K562 (cell line): ENCODE data around the gene PTPRF. TPM values are rescaled to one million over a fixed set of nuclear protein-coding genes. Genes with fewer than 3 reads are reported as not detected.

ENCODE experiments used
- ATAC-seq: fragments of 200-7000 bp; cut with Tn5 transposase; 3 replicates; pipeline ENCODE4 v1.9.1; 2020; ENCODE audit warnings: moderate library complexity
- BruUV-seq: library from RNA; stranded (reverse); fragments of 400-500 nt; replicated peaks from 2 replicates; lab custom pipeline; 2021; lab: Mats Ljungman, UMichigan
- CTCF ChIA-PET: fragments of 300-600 bp; formaldehyde crosslinking; extraction: SDS; loops from one replicate; lab custom pipeline; 2021; ENCODE audit warnings: low intra/inter-chr PET ratio; lab: Yijun Ruan, JAX
- POLR2A ChIA-PET: fragments of 300-600, 350-650 bp; sonication (Branson Sonifier 250); formaldehyde crosslinking; extraction: SDS; loops from one replicate; lab custom pipeline; 2021; ENCODE audit warnings: antibody characterized with exemption, inconsistent platforms; lab: Yijun Ruan, JAX
- DNase-seq, 4 experiments: peaks; one replicate each; pipeline versions ENCODE4 v3.0.0 to v3.0.0-alpha.2; 2011 to 2018; ENCODE audit warnings: low spot score in 3 of 4, mixed read lengths in 3 of 4; ENCODE audit errors: extremely low read depth in 1 of 4
- FAIRE-seq: peaks from 2 replicates; lab custom pipeline; 2011; peaks lifted over from hg19 to GRCh38; lab: Jason Lieb, UNC
- H2AFZ ChIP-seq: 2 replicates; pipeline ENCODE4 v1.6.0; 2011; ENCODE audit warnings: low read depth, low read length, control low read depth, inconsistent platforms
- H3K27ac ChIP-seq: fragments of 200-600 bp; 3 replicates; pipeline ENCODE4 v1.8.0; 2011; ENCODE audit warnings: low read depth, mild to moderate bottlenecking, control low read depth, inconsistent platforms, low read length, moderate library complexity, mixed read lengths; ENCODE audit errors: extremely low read depth
- H3K27me3 ChIP-seq, 2 experiments: fragments of 300-600 bp in 1 of 2; 2 replicates in 1 of 2; 3 replicates in 1 of 2; pipeline versions ENCODE4 v1.6.0 to v1.8.0; 2011; ENCODE audit warnings: inconsistent platforms in 2 of 2, low read length in 2 of 2, mild to moderate bottlenecking in 1 of 2, mixed read lengths in 1 of 2, moderate library complexity in 1 of 2; ENCODE audit not compliant: control insufficient read depth in 2 of 2, insufficient read depth in 2 of 2
- H3K36me3 ChIP-seq: fragments of 300-600 bp; 3 replicates; pipeline ENCODE4 v1.8.0; 2011; ENCODE audit warnings: mild to moderate bottlenecking, low read length, inconsistent platforms; ENCODE audit not compliant: control insufficient read depth, insufficient read depth
- H3K4me1 ChIP-seq, 2 experiments: fragments of 200-600 bp in 1 of 2; replicated peaks in 1 of 2; 2 replicates in 1 of 2; 3 replicates in 1 of 2; pipeline versions ENCODE4 v1.5.1 to v1.8.0; 2011; ENCODE audit warnings: inconsistent platforms in 2 of 2, low read length in 2 of 2, mild to moderate bottlenecking in 1 of 2, mixed read lengths in 1 of 2, moderate library complexity in 1 of 2; ENCODE audit not compliant: control insufficient read depth in 2 of 2, insufficient read depth in 2 of 2
- H3K4me2 ChIP-seq: 2 replicates; pipeline ENCODE4 v1.6.1; 2011; ENCODE audit warnings: low read length, control low read depth, inconsistent platforms, mixed read lengths; ENCODE audit not compliant: insufficient read depth
- H3K4me3 ChIP-seq: fragments of 200-600 bp; sonication (generic), shearing (Covaris generic); 2 replicates; pipeline ENCODE4 v1.5.1; 2016; ENCODE audit warnings: control low read depth, inconsistent platforms
- H3K79me2 ChIP-seq: fragments of 200-600 bp; 3 replicates; pipeline ENCODE4 v1.8.0; 2011; ENCODE audit warnings: low read length, inconsistent platforms; ENCODE audit not compliant: control insufficient read depth, insufficient read depth
- H3K9ac ChIP-seq, 2 experiments: 2 replicates each; pipeline versions ENCODE4 v1.6.0 to v1.6.1; 2011; ENCODE audit warnings: low read depth in 2 of 2, low read length in 2 of 2, control low read depth in 1 of 2, inconsistent platforms in 1 of 2, mild to moderate bottlenecking in 1 of 2, mixed read lengths in 1 of 2; ENCODE audit not compliant: insufficient read depth in 1 of 2
- H3K9me1 ChIP-seq: one replicate; pipeline ENCODE4 v1.6.0; 2011; ENCODE audit warnings: inconsistent platforms, mild to moderate bottlenecking, low read length, moderate library complexity; ENCODE audit not compliant: control insufficient read depth, insufficient read depth
- H3K9me3 ChIP-seq: replicated peaks from 2 replicates; pipeline ENCODE4 v1.5.1; 2011; ENCODE audit warnings: low read depth, low read length, inconsistent platforms; ENCODE audit not compliant: control insufficient read depth, insufficient read depth
- H4K20me1 ChIP-seq: replicated peaks from 2 replicates; pipeline ENCODE4 v1.6.1; 2011; ENCODE audit warnings: low read length, inconsistent platforms, mixed read lengths; ENCODE audit not compliant: control insufficient read depth, insufficient read depth
- EZH2 ChIP-seq: IDR thresholded peaks from 2 replicates; pipeline ENCODE4 v1.6.1; 2012; ENCODE audit warnings: low read depth, mild to moderate bottlenecking, inconsistent platforms, low read length, borderline replicate concordance
- FOXA3 ChIP-seq, 2 experiments: fragments of 450-650 bp in 1 of 2; sonication (generic) in 1 of 2; formaldehyde crosslinking; IDR thresholded peaks in 1 of 2; conservative IDR thresholded peaks in 1 of 2; 2 replicates each; pipeline versions ENCODE4 v1.4.0 to v1.8.0; 2020 to 2022; ENCODE audit warnings: mild to moderate bottlenecking in 2 of 2, missing genetic modification reagents in 1 of 2
- NR2C2 ChIP-seq, 2 experiments: fragments of 200-800 bp in 1 of 2; sonication (Bioruptor generic) in 1 of 2; sonication (generic) in 1 of 2; formaldehyde crosslinking in 1 of 2; IDR thresholded peaks; 2 replicates each; pipeline versions ENCODE4 v1.6.1 to v1.8.0; 2016 to 2022; ENCODE audit warnings: mild to moderate bottlenecking in 1 of 2, missing compliant biosample characterization in 1 of 2, missing genetic modification characterization in 1 of 2, missing genetic modification reagents in 1 of 2
- REST ChIP-seq, 2 experiments: fragments of 450-650 bp; formaldehyde crosslinking in 1 of 2; IDR thresholded peaks; 2 replicates each; pipeline versions ENCODE4 v1.4.0 to v1.6.1; 2014 to 2020; ENCODE audit warnings: mild to moderate bottlenecking in 2 of 2, borderline replicate concordance in 1 of 2, low read depth in 1 of 2
- TEAD1 ChIP-seq, 2 experiments: fragments of 450-650 bp in 1 of 2; sonication (generic) in 1 of 2; formaldehyde crosslinking; IDR thresholded peaks; 2 replicates each; pipeline versions ENCODE4 v1.4.0 to v1.8.0; 2020 to 2022; ENCODE audit warnings: mild to moderate bottlenecking in 2 of 2, missing genetic modification reagents in 1 of 2
- ZBTB26 ChIP-seq: fragments of 450-650 bp; formaldehyde crosslinking; IDR thresholded peaks from 2 replicates; pipeline ENCODE4 v1.4.0; 2022; ENCODE audit warnings: missing genetic modification characterization
- ZNF165 ChIP-seq: fragments of 250-450 bp; sonication (Bioruptor Pico); IDR thresholded peaks from 2 replicates; pipeline ENCODE4 v1.4.0; 2020; ENCODE audit warnings: borderline replicate concordance
- ZZZ3 ChIP-seq: fragments of 450-650 bp; IDR thresholded peaks from 2 replicates; pipeline ENCODE4 v1.6.1; 2016; ENCODE audit warnings: antibody characterized with exemption, mild to moderate bottlenecking, moderate library complexity
- WGBS: fragments of 100-300 bp; shearing (Covaris generic); methylation state at CpG from one replicate; pipeline ENCODE4 v1.1.6; 2016; ENCODE audit warnings: low coverage, mixed read lengths; ENCODE audit not compliant: insufficient coverage; ENCODE audit errors: missing lambda C conversion rate; 5-methylcytosine and 5-hydroxymethylcytosine counted together
- in situ Hi-C: fragments of 300-500 bp; cut with MboI; formaldehyde crosslinking; loops from 4 replicates; pipeline ENCODE4 v1.15.0; 2018; ENCODE audit warnings: inconsistent platforms, mixed read lengths
- intact Hi-C: fragments of 100-400 bp; cut with micrococcal nuclease; formaldehyde crosslinking; loops from 2 replicates; pipeline ENCODE4 v1.14.2; 2022
- polyA plus RNA-seq, 8 experiments: library from polyadenylated mRNA; depleted of rRNA in 4 of 8; stranded (reverse) in 5 of 8; unstranded in 3 of 8; fragments of >200 nt; fragmentation: Nextera tagmentation in 2 of 8; fragmentation: Illumina TruSeq in 1 of 8; extraction: Ambion mirVana in 2 of 8; extraction: Trizol in 1 of 8; gene quantifications; 2 replicates each; pipeline versions ENCODE4 v1.2.1 to v1.2.3, GENCODE V29; 2011 to 2014; ENCODE audit warnings: inconsistent platforms in 1 of 8, missing spikeins in 1 of 8
- total RNA-seq, 7 experiments: library from RNA; depleted of rRNA in 6 of 7; stranded (reverse); fragments of >200 nt in 6 of 7; fragmentation: Illumina TruSeq in 2 of 7; extraction: Trizol in 2 of 7; gene quantifications; 2 replicates each; pipeline versions ENCODE4 v1.2.1 to v1.2.3, GENCODE V29; 2011 to 2021; ENCODE audit warnings: low replicate concordance in 1 of 7

PTPRF gene
- total and polyA plus RNA-seq, 9 of the 15 experiments (the other 6 are each of a cell fraction or from before 2014, with no cell fraction given) = 0.13 to 4.3 (median 1.1) TPM

GRCh38 chr1:43651188-43651587 is 120.5 kb downstream of the PTPRF start:
- ATAC-seq (peak; percentile 11), FAIRE-seq (peak; percentile 60)
- intact Hi-C loops = no loop called here
- 0 out of 2 replicates have a peak, but pooled peaks have one; percentile 14 for TF ChIP-seq ZBTB26 (CRISPR knock-in tag)
- TF ChIP-seq NR2C2 (CRISPR knock-in tag; IDR thresholded peaks at IDR 0.05) = 0 out of 2 replicates have a peak, but pooled peaks have one; percentile 12
- no peak for TF ChIP-seq NR2C2 (tag; IDR thresholded peaks at IDR 0.05)
- TF ChIP-seq TEAD1 (CRISPR knock-in tag; IDR thresholded peaks at IDR 0.05) = 0 out of 4 replicates have a peak, but pooled peaks of 1 of the 2 experiments have one; percentile 20
- TF ChIP-seq ZNF165 (CRISPR knock-in tag) = 0 out of 2 replicates have a peak, but pooled peaks have one; percentile 55
- TF ChIP-seq EZH2 = no peak
- no peak for TF ChIP-seq ZZZ3
- no peak for TF ChIP-seq REST (IDR thresholded peaks at IDR 0.05; ENCODE audit: borderline replicate concordance)
- TF ChIP-seq REST (CRISPR knock-in tag; IDR thresholded peaks at IDR 0.05; ENCODE audit: low read depth) = no peak
- 0 out of 4 replicates have a peak, but pooled peaks of 1 of the 2 experiments have one; percentile 5 for TF ChIP-seq FOXA3 (CRISPR knock-in tag; conservative IDR thresholded peaks at IDR 0.05 in 1 of 2, IDR thresholded peaks at IDR 0.05 in 1 of 2)

More at GRCh38 chr1:43651188-43651587, 120.5 kb downstream of the PTPRF start:
- Histone ChIP-seq H3K27ac (peak overlapping the region; percentile 9; the same call in 2 of the 3 replicates), H3K36me3 (peaks cover 30% of the 10 kb centered on the region), H3K4me3 (peak overlapping the region; percentile 81), H2AFZ (peak overlapping the region; percentile 84; the same call in 1 of the 2 replicates), H3K9me3 (no peaks in the 10 kb centered on the region), H3K4me1 (peaks cover 3 to 14% of the 10 kb centered on the region in 2 experiments), H4K20me1 (0 out of 2 replicates have a peak, but pooled peaks cover 5% of the 10 kb centered on the region), H3K9me1 (no peaks in the 10 kb centered on the region), H3K9ac (peak overlapping the region; percentile 69 to 72; a peak in 3 of 4 replicates), H3K27me3 (no peaks in the 10 kb centered on the region; a peak in 1 of 5 replicates), H3K79me2 (peaks cover 24% of the 10 kb centered on the region), H3K4me2 (peak overlapping the region; percentile 97)
- peak in 3 of 4 experiments; percentile 8 to 30 (median 20) for DNase-seq
- in situ Hi-C loops = no loop called here
- BruUV-seq = TSS peak; percentile 54
- 15% methylated on average over 6 of the region's 6 CpGs for WGBS
- CTCF ChIA-PET = interaction anchor here (0.6 kb wide), 1 partner anchor 209 kb away, joined by 4 read pairs; no protein-coding TSS in a partner anchor
- POLR2A ChIA-PET = interaction anchor here (0.6 to 3.8 kb wide), 15 partner anchors 9 to 211 kb away, joined by 3 to 28 read pairs (median 4); partner anchors contain the start of gene ST3GAL3
